CD14-positive monocyte (primary cell): Measurements from ENCODE around the gene SBK2. TPM values are rescaled to one million over a fixed set of nuclear protein-coding genes. Genes with fewer than 3 reads are reported as not detected.

Experiments used
- DNase-seq, 3 donors: peaks; one replicate each; pipeline ENCODE4 v3.0.0-alpha.2; 2011 to 2022
- H2AFZ ChIP-seq: 2 replicates; pipeline ENCODE4 v1.6.0; 2012; ENCODE audit warnings: mild to moderate bottlenecking, low read depth, low read length, inconsistent platforms; ENCODE audit not compliant: insufficient read depth, poor library complexity, severe bottlenecking
- H3K27ac ChIP-seq, 2 donors: 1 replicate in 1 of 2; 2 replicates in 1 of 2; pipeline ENCODE4 v1.5.1; 2012 to 2013; ENCODE audit warnings: low read length in 2 of 2, control low read depth in 1 of 2, inconsistent platforms in 1 of 2, low read depth in 1 of 2, mild to moderate bottlenecking in 1 of 2
- H3K27me3 ChIP-seq, 2 donors: one replicate each; pipeline versions ENCODE4 v1.6.0 to v1.6.1; 2011 to 2013; ENCODE audit warnings: low read length in 2 of 2; ENCODE audit not compliant: control insufficient read depth in 2 of 2, insufficient read depth in 2 of 2
- H3K36me3 ChIP-seq, 2 donors: replicated peaks in 1 of 2; 1 replicate in 1 of 2; 2 replicates in 1 of 2; pipeline versions ENCODE4 v1.5.1 to v1.6.1; 2012 to 2013; ENCODE audit warnings: low read length in 2 of 2, control low read depth in 1 of 2, inconsistent platforms in 1 of 2, mild to moderate bottlenecking in 1 of 2; ENCODE audit not compliant: insufficient read depth in 2 of 2, control insufficient read depth in 1 of 2
- H3K4me1 ChIP-seq, 2 donors: 1 replicate in 1 of 2; 2 replicates in 1 of 2; pipeline versions ENCODE4 v1.5.1 to v1.6.1; 2012 to 2013; ENCODE audit warnings: low read length in 2 of 2, control low read depth in 1 of 2, inconsistent platforms in 1 of 2, mild to moderate bottlenecking in 1 of 2, moderate library complexity in 1 of 2; ENCODE audit not compliant: insufficient read depth in 2 of 2, control insufficient read depth in 1 of 2
- H3K4me2 ChIP-seq: replicated peaks from 2 replicates; pipeline ENCODE3; 2012; ENCODE audit warnings: low read length, moderate library complexity, mild to moderate bottlenecking; ENCODE audit not compliant: poor library complexity, severe bottlenecking; ENCODE audit errors: extremely low read depth
- H3K4me3 ChIP-seq, 3 experiments: fragments of 200-600 bp in 1 of 3; sonication (generic) in 1 of 3; replicated peaks in 1 of 3; 1 replicate in 2 of 3; 2 replicates in 1 of 3; pipeline ENCODE4 v1.5.1; 2011 to 2013; ENCODE audit warnings: low read length in 3 of 3, mild to moderate bottlenecking in 3 of 3, control low read depth in 2 of 3, low read depth in 2 of 3, inconsistent platforms in 1 of 3, moderate library complexity in 1 of 3
- H3K79me2 ChIP-seq: 2 replicates; pipeline ENCODE4 v1.6.0; 2012; ENCODE audit warnings: mild to moderate bottlenecking, control low read depth, inconsistent platforms, low read length, moderate library complexity; ENCODE audit not compliant: insufficient read depth
- H3K9ac ChIP-seq: 2 replicates; pipeline ENCODE4 v1.6.0; 2017; ENCODE audit warnings: low read length, mild to moderate bottlenecking; ENCODE audit not compliant: insufficient read depth, poor library complexity, severe bottlenecking
- H3K9me3 ChIP-seq, 2 donors: replicated peaks in 1 of 2; 1 replicate in 1 of 2; 2 replicates in 1 of 2; pipeline versions ENCODE4 v1.5.1 to v1.6.1; 2012 to 2013; ENCODE audit warnings: low read length in 2 of 2, control low read depth in 1 of 2; ENCODE audit not compliant: control insufficient read depth in 1 of 2, insufficient read depth in 1 of 2
- H4K20me1 ChIP-seq: 2 replicates; pipeline ENCODE4 v1.6.0; 2012; ENCODE audit warnings: mild to moderate bottlenecking, low read length, control low read depth, moderate library complexity; ENCODE audit not compliant: insufficient read depth
- H3K27ac Mint-ChIP-seq, 7 donors: one replicate each; pipeline ENCODE4 v1.8.0; 2020; ENCODE audit warnings: mild to moderate bottlenecking in 7 of 7, mixed read lengths in 7 of 7, moderate library complexity in 6 of 7, inconsistent platforms in 2 of 7
- H3K27me3 Mint-ChIP-seq, 3 donors: one replicate each; pipeline ENCODE4 v1.8.0; 2021 to 2022; ENCODE audit warnings: low read depth in 3 of 3, mild to moderate bottlenecking in 3 of 3, mixed read lengths in 3 of 3, moderate library complexity in 3 of 3, inconsistent platforms in 1 of 3
- H3K36me3 Mint-ChIP-seq, 2 donors: one replicate each; pipeline ENCODE4 v1.8.0; 2020; ENCODE audit warnings: mixed read lengths in 2 of 2, inconsistent platforms in 1 of 2, mild to moderate bottlenecking in 1 of 2
- H3K4me1 Mint-ChIP-seq: one replicate; pipeline ENCODE4 v1.8.0; 2020; ENCODE audit warnings: mild to moderate bottlenecking, mixed read lengths
- H3K4me3 Mint-ChIP-seq, 2 donors: one replicate each; pipeline ENCODE4 v1.8.0; 2020; ENCODE audit warnings: mild to moderate bottlenecking in 2 of 2, mixed read lengths in 2 of 2, moderate library complexity in 1 of 2
- H3K9me3 Mint-ChIP-seq, 7 donors: one replicate each; pipeline ENCODE4 v1.8.0; 2020 to 2022; ENCODE audit warnings: mixed read lengths in 7 of 7, mild to moderate bottlenecking in 6 of 7, moderate library complexity in 6 of 7, inconsistent platforms in 2 of 7
- CTCF ChIP-seq: fragments of 200-600 bp; IDR thresholded peaks from one replicate; pipeline ENCODE4 v1.8.0; 2022; ENCODE audit warnings: antibody characterized with exemption, mild to moderate bottlenecking
- WGBS: methylation state at CpG from one replicate; pipeline ENCODE4 v1.1.5; 2013; ENCODE audit warnings: missing lambda C conversion rate; ENCODE audit not compliant: insufficient coverage; 5-methylcytosine and 5-hydroxymethylcytosine counted together
- intact Hi-C, 2 donors: fragments of 100-400 bp; cut with micrococcal nuclease; formaldehyde crosslinking; loops; one replicate each; pipeline versions ENCODE4 v1.15.0 to v1.15.1; 2023
- polyA plus RNA-seq, 3 donors: library from polyadenylated mRNA; depleted of rRNA in 1 of 3; unstranded in 2 of 3; stranded (reverse) in 1 of 3; fragments of 300-500 nt in 2 of 3; fragments of >200 nt in 1 of 3; fragmentation: Illumina TruSeq in 2 of 3; gene quantifications; 1 replicate in 2 of 3; 2 replicates in 1 of 3; pipeline ENCODE4 v1.2.3, GENCODE V29; 2012 to 2021

The SBK2 gene
- polyA plus RNA-seq, 3 donors, result not detected

GRCh38 chr19:55539090-55539984 lies 2.4 kb upstream of the SBK2 start:
- peaks cover 1 to 4% (median 3%) of the 10 kb centered on the region in 3 donors for H3K27me3 Mint-ChIP-seq
- H3K4me2 ChIP-seq, result no peak overlapping the region
- H2AFZ ChIP-seq, result no peak overlapping the region
- peaks cover 2% of the 10 kb centered on the region for H3K4me1 Mint-ChIP-seq
- H3K4me1 ChIP-seq, result no peaks in the 10 kb centered on the region
- no peaks in the 10 kb centered on the region for H3K9me3 ChIP-seq
- peaks cover 0 to 5% (median 0%) of the 10 kb centered on the region in 7 donors for H3K9me3 Mint-ChIP-seq
- no peak overlapping the region for H3K27ac Mint-ChIP-seq
- no peak overlapping the region for H3K9ac ChIP-seq
- no peak for DNase-seq
- no peak overlapping the region for H3K27ac ChIP-seq
- H3K27me3 ChIP-seq, result no peaks in the 10 kb centered on the region
- H3K36me3 Mint-ChIP-seq, result no peaks in the 10 kb centered on the region
- no peak overlapping the region for H3K4me3 Mint-ChIP-seq
- no peak overlapping the region for H3K4me3 ChIP-seq
- no peaks in the 10 kb centered on the region for H4K20me1 ChIP-seq
- 96% methylated on average over 29 of the region's 33 CpGs for WGBS
- H3K79me2 ChIP-seq, result no peaks in the 10 kb centered on the region
- TF ChIP-seq CTCF, result no peak
- no peaks in the 10 kb centered on the region for H3K36me3 ChIP-seq
- intact Hi-C loops, result no loop called here

- no peaks in the 10 kb centered on the region for H3K27me3 ChIP-seq
- Mint-ChIP-seq H3K27me3 (peaks cover 3 to 4% (median 3%) of the 10 kb centered on the region in 3 donors), H3K4me3 (no peak overlapping the region), H3K9me3 (peaks cover 0 to 5% (median 0%) of the 10 kb centered on the region in 7 donors), H3K4me1 (peaks cover 2% of the 10 kb centered on the region), H3K27ac (no peak overlapping the region), H3K36me3 (no peaks in the 10 kb centered on the region)
- no peaks in the 10 kb centered on the region for H3K9me3 ChIP-seq
- WGBS, result 95% methylated on average over 2 of the region's 5 CpGs
- H2AFZ ChIP-seq, result no peak overlapping the region
- intact Hi-C loops, result no loop called here
- no peak overlapping the region for H3K4me3 ChIP-seq
- H4K20me1 ChIP-seq, result no peaks in the 10 kb centered on the region
- no peak overlapping the region for H3K27ac ChIP-seq
- no peaks in the 10 kb centered on the region for H3K79me2 ChIP-seq
- no peak for TF ChIP-seq CTCF
- no peaks in the 10 kb centered on the region for H3K4me1 ChIP-seq
- no peaks in the 10 kb centered on the region for H3K36me3 ChIP-seq
- no peak overlapping the region for H3K9ac ChIP-seq
- DNase-seq, result no peak
- no peak overlapping the region for H3K4me2 ChIP-seq
These were observed 1.2 kb upstream of the SBK2 start for GRCh38 chr19:55538132-55538531.
